Epithelial cell of proximal tubule (primary cell): ENCODE data around the gene ITGA8. TPM values are rescaled to one million over a fixed set of nuclear protein-coding genes. Genes with fewer than 3 reads are reported as not detected.
"Not testable (repeated sequence)": the region's sequence is repeated elsewhere in the genome, so short reads cannot be mapped to it uniquely, and the experiment has no call there.

Source experiments
- DNase-seq: peaks from one replicate; pipeline ENCODE4 v3.0.0-alpha.2; 2011; ENCODE audit warnings: low read depth
- H3K4me3 ChIP-seq: 2 replicates; pipeline ENCODE4 v1.5.1; 2011; ENCODE audit warnings: low read depth, mild to moderate bottlenecking, low read length
- CTCF ChIP-seq: conservative IDR thresholded peaks from 2 replicates; pipeline ENCODE4 v1.5.1; 2012; ENCODE audit warnings: low read depth, mild to moderate bottlenecking, low read length
- total RNA-seq: library from RNA; depleted of rRNA; stranded (reverse); fragments of >200 nt; gene quantifications from 2 replicates; pipeline ENCODE4 v1.2.3, GENCODE V29; 2015

The ITGA8 gene
- total RNA-seq, 1 donor from 2014 or later: 0.06 TPM

DNA sequence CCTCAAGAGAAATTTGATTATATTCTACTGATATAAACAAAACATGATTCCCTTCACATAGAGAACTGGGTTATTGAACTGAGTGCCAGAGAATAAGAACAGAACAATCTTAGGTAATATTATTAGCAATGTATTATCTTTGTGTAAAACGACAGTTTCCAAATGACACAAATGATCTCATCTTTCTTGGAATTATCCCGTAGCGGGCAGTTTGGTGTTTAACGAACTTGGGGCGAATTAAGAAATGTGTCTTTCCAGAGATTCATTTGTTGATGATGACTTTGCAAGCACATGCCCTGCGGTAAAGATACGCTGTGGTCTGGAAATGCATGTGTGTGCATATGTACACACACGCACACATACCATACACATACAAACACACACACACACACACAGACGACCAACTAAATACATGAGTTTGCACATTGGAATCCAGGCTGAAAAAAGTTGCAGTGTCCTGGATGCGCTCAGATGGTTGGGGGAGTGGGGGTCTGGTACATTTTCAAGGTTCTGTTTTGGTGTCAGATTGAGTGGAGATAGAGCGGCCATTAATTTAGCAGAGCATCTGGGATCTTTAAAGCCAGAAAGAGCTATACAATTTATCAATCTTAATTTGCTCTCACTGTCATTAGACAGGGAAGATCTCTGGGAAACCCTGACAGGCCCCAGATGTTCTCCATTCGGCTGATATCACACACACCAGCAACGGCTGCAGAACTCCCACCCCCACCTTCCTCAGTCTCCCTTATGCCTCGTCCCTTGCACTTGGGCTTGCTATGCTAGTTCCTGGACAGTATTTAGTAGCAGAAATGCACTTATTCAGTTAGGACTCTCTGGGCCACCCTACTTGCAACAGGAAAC is 236.3 kb downstream of the ITGA8 start:
- no peak overlapping the region for H3K4me3 ChIP-seq
- no peak for DNase-seq
- no peak for TF ChIP-seq CTCF

GRCh38 chr10:15482156-15482555 is 237.6 kb downstream of the ITGA8 start:
- no peak for TF ChIP-seq CTCF
- H3K4me3 ChIP-seq: no peak overlapping the region
- DNase-seq: no peak

GRCh38 chr10:15478950-15479349 is 240.8 kb downstream of the ITGA8 start:
- DNase-seq: no peak
- no peak for TF ChIP-seq CTCF
- no peak overlapping the region for H3K4me3 ChIP-seq

GRCh38 chr10:15478429-15478828 is 241.3 kb downstream of the ITGA8 start:
- no peak overlapping the region for H3K4me3 ChIP-seq
- no peak for DNase-seq
- TF ChIP-seq CTCF: no peak

DNA sequence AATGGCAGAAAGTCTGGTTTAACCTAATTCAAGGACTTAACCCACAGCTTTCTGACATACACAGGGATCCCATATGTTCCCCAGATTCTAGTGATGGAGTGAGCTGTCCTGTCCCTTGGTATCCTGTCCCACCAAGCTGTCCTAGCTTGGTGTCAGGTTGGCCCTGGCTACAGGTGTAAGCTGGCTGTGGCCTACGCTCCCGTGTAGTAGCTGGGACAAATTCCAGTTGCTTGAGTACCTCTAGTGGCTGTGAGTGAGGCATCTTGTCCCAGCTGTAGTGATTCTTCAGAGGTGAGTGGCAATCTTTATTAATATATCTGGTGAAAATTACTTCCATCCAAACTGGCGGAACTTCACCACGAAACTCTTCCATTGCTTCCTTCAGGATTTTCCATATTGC is 243.4 kb downstream of the ITGA8 start:
- TF ChIP-seq CTCF: no peak
- H3K4me3 ChIP-seq: no peak overlapping the region
- no peak for DNase-seq

DNA sequence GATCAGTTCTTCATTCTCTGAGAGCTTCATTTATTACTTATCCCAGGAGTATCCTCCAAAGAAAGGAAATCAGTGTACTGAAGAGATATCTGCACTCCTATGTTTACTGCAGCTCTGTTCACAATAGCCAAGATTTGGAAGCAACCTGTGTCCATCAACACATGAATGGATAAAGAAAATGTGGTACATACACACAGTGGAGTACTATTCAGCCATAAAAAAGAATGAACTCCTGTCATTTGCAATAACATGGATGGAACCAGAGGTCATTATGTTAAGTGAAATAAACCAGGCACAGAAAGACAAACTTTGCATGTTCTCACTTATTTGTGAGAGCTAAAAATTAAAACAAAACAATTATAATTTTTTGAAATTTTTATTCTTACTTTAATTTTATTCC is 244.3 kb downstream of the ITGA8 start:
- not testable (repeated sequence) for H3K4me3 ChIP-seq, DNase-seq

DNA sequence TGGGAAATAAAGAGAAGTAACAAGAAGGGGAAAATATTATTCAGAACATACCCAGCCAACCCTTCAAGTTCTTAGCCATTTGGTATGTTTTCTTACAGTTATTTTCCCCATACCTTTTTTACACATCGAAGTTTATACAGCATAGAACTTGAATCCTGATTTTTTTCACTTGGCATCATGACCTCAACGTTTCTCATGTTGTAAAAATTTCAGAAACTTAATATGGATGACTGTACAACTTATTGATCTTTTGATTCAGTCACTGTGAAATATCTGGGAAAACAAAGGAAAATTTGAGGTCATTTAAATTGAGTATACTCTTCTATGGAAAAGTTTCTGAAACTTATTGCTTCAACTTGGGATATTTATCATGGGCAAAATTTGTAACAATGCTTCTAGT is 245.1 kb downstream of the ITGA8 start:
- TF ChIP-seq CTCF: no peak
- DNase-seq: no peak
- no peak overlapping the region for H3K4me3 ChIP-seq
